22Rv1 (cell line): Measurements from ENCODE around the gene CNKSR3.

Experiments
- H3K27ac ChIP-seq: fragments of 450-650 bp; 2 replicates; pipeline ENCODE4 v1.5.1; 2017
- CTCF ChIP-seq: fragments of 450-650 bp; IDR thresholded peaks from 2 replicates; pipeline ENCODE4 v1.5.1; 2017; ENCODE audit warnings: mild to moderate bottlenecking
- ZFX ChIP-seq: fragments of 450-650 bp; IDR thresholded peaks from 2 replicates; pipeline ENCODE4 v1.6.1; 2017; ENCODE audit warnings: antibody characterized with exemption, borderline replicate concordance

CNKSR3 gene

GRCh38 chr6:154361476-154361875 is 149.0 kb downstream of the CNKSR3 start:
- H3K27ac ChIP-seq = no peak overlapping the region
- no peak for TF ChIP-seq ZFX
- no peak for TF ChIP-seq CTCF

GRCh38 chr6:154360476-154360875 is 150.0 kb downstream of the CNKSR3 start:
- H3K27ac ChIP-seq = no peak overlapping the region
- no peak for TF ChIP-seq CTCF
- TF ChIP-seq ZFX = no peak

GRCh38 chr6:154359679-154360078 is 150.8 kb downstream of the CNKSR3 start:
- TF ChIP-seq ZFX = no peak
- H3K27ac ChIP-seq = no peak overlapping the region

- H3K27ac ChIP-seq = no peak overlapping the region
- TF ChIP-seq ZFX (no peak), CTCF (no peak)
These were observed 151.3 kb downstream of the CNKSR3 start for GRCh38 chr6:154359161-154359574.

GRCh38 chr6:154358019-154358545 is 152.4 kb downstream of the CNKSR3 start:
- no peak overlapping the region for H3K27ac ChIP-seq
- TF ChIP-seq ZFX (no peak), CTCF (no peak)

- TF ChIP-seq CTCF (no peak), ZFX (no peak)
- H3K27ac ChIP-seq = no peak within 1 kb of the TSS
These were observed 153.8 kb downstream of the CNKSR3 start, which contains the start of gene IPCEF1 for GRCh38 chr6:154356690-154357089. Gene IPCEF1, minus strand, starts transcription at chr6:154356803. Its CDS starts 90,856 bp downstream, at chr6:154265947.

GRCh38 chr6:154356113-154356512 is 154.4 kb downstream of the CNKSR3 start:
- TF ChIP-seq ZFX (no peak), CTCF (no peak)
- H3K27ac ChIP-seq = no peak overlapping the region

GRCh38 chr6:154354265-154354777 is 156.2 kb downstream of the CNKSR3 start:
- TF ChIP-seq ZFX = no peak

More at GRCh38 chr6:154354265-154354777, 156.2 kb downstream of the CNKSR3 start:
- H3K27ac ChIP-seq = no peak overlapping the region
